DMS53 treated with DMSO at 0.1 percent for 48 hours (cell line): ENCODE measurements around the gene GABRB2.
"Not testable (repeated sequence)": the region's sequence is repeated elsewhere in the genome, so short reads cannot be mapped to it uniquely, and the experiment has no call there.

ENCODE experiments used
- DNase-seq: peaks from one replicate; lab custom pipeline; 2025; ENCODE audit not compliant: unreplicated experiment; lab: John Stamatoyannopoulos, UW

The GABRB2 gene

DNA sequence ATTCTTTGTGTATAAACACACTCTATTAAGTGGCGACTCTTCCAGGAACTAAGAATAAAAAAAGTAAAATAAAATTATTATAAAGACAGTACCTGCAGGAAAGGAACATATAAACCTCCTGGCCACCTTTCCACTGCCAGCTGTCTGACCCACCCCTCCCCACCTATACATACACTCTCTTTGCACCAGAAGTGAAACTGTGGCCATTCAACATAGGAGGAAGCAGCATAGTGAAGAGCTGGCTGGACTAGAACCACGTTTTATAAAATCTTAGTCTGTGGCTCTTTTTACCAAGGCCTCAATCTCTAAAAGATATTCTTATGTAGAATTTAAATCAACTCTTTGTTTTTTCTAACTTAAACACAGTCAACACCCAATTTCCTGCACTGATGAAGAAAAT lies 289.6 kb downstream of the GABRB2 start:
- no peak for DNase-seq

DNA sequence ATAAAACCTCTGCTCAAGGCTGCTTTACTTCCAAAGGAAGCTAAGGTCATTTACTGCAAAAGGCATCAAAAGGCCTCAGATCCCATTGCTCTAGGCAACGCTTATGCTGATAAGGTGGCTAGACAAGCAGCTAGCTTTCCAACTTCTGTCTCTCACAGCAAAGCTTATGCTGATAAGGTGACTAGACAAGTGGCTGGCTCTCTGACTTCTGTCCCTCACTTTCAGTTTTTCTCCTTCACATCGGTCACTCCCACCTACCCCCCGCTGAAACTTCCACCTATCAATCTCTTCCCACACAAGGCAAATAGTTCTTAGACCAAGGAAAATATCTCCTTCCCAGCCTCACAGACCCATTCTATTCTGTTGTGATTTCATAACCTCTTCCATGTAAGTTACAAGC lies 293.6 kb downstream of the GABRB2 start:
- DNase-seq, result not testable (repeated sequence)

DNA sequence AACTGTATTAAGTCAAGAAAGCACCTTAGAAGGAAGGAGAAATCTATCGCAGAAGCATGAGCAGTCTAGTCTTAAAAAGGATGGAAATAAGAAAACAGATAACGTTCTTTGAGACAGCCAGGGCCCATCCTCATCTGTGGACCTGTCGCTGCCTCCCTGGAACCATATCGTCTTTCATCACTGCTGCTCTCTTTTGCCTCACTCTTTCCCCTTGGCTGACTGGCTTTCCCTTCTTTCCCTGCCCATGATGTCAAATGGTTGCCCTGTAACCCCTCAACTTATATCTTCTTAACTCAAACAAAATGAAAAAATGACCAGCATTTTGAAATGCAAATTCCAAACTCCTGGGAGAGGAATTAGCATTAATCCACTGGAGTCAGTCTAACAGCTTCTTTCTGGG lies 299.8 kb downstream of the GABRB2 start:
- DNase-seq, result no peak

DNA sequence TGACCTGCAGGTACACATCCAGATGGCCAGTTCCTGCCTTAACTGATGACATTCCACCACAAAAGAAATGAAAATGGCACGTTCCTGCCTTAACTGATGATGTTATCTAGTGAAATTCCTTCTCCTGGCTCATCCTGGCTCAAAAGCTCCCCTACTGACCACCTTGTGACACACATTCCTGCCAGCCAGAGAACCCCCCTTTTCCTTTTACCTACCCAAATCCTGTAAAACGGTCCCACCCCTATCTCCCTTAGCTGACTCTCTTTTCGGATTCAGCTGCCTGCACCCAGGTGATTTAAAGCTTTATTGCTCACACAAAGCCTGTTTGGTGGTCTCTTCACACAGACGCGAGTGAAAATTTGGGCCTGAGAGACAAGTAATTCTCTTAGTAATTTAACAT lies 300.7 kb downstream of the GABRB2 start:
- not testable (repeated sequence) for DNase-seq
